ENCODE data around the gene C21orf91.

Gene C21orf91

GRCh38 chr21:17769447-17769845 is 49.7 kb downstream of the C21orf91 start:
- H3K4me3 ChIP-seq (replicated peaks; ENCODE audit: low read depth, low read length), result no peak overlapping the region
- DNase-seq (ENCODE audit: extremely low read depth, low read depth), result no peak
- no peak for TF ChIP-seq CTCF (IDR thresholded peaks at IDR 0.05; ENCODE audit: low read depth, low read length, missing control alignments)

GRCh38 chr21:17768840-17769446 is 50.2 kb downstream of the C21orf91 start:
- no peak overlapping the region for H3K4me3 ChIP-seq (replicated peaks; ENCODE audit: low read depth, low read length)
- no peak for TF ChIP-seq CTCF (IDR thresholded peaks at IDR 0.05; ENCODE audit: low read depth, low read length, missing control alignments)
- no peak for DNase-seq (ENCODE audit: extremely low read depth, low read depth)

- TF ChIP-seq CTCF (IDR thresholded peaks at IDR 0.05; ENCODE audit: low read depth, low read length, missing control alignments), result no peak
- DNase-seq (ENCODE audit: extremely low read depth, low read depth), result no peak
- H3K4me3 ChIP-seq (replicated peaks; ENCODE audit: low read depth, low read length), result no peak overlapping the region
Observed at GRCh38 chr21:17765207-17765606, 53.9 kb downstream of the C21orf91 start.

- no peak for TF ChIP-seq CTCF (IDR thresholded peaks at IDR 0.05; ENCODE audit: low read depth, low read length, missing control alignments)
- no peak for DNase-seq (ENCODE audit: extremely low read depth, low read depth)
Observed at GRCh38 chr21:17763288-17764037, 55.7 kb downstream of the C21orf91 start.

GRCh38 chr21:17759511-17760178 is 59.5 kb downstream of the C21orf91 start:
- no peak for TF ChIP-seq CTCF (IDR thresholded peaks at IDR 0.05; ENCODE audit: low read depth, low read length, missing control alignments)

More at GRCh38 chr21:17763288-17764037, 55.7 kb downstream of the C21orf91 start:
- H3K4me3 ChIP-seq (replicated peaks; ENCODE audit: low read depth, low read length), result no peak overlapping the region

GRCh38 chr21:17758683-17759082 is 60.5 kb downstream of the C21orf91 start:
- DNase-seq (ENCODE audit: extremely low read depth, low read depth), result no peak

More at GRCh38 chr21:17759511-17760178, 59.5 kb downstream of the C21orf91 start:
- no peak overlapping the region for H3K4me3 ChIP-seq (replicated peaks; ENCODE audit: low read depth, low read length)
- DNase-seq (ENCODE audit: extremely low read depth, low read depth), result no peak

More at GRCh38 chr21:17758683-17759082, 60.5 kb downstream of the C21orf91 start:
- TF ChIP-seq CTCF (IDR thresholded peaks at IDR 0.05; ENCODE audit: low read depth, low read length, missing control alignments), result no peak
- H3K4me3 ChIP-seq (replicated peaks; ENCODE audit: low read depth, low read length), result no peak overlapping the region
